HepG2 (cell line): ENCODE results near the gene MTMR3. TPM values are rescaled to one million over a fixed set of nuclear protein-coding genes. Genes with fewer than 3 reads are reported as not detected.

Experiments
- CTCF ChIP-seq: sonication (generic); formaldehyde crosslinking; IDR thresholded peaks from 2 replicates; pipeline ENCODE4 v1.5.0; 2020; ENCODE audit warnings: mild to moderate bottlenecking, missing genetic modification reagents, moderate library complexity
- ELK4 ChIP-seq: sonication (generic); formaldehyde crosslinking; IDR thresholded peaks from 2 replicates; pipeline ENCODE4 v1.9.0; 2021; ENCODE audit warnings: missing genetic modification reagents, borderline replicate concordance
- ESRRA ChIP-seq: sonication (generic); formaldehyde crosslinking; IDR thresholded peaks from 2 replicates; pipeline ENCODE4 v1.5.1; 2020; ENCODE audit warnings: mild to moderate bottlenecking, low read depth, missing genetic modification reagents
- JUN ChIP-seq: sonication (generic); formaldehyde crosslinking; IDR thresholded peaks from 2 replicates; pipeline ENCODE4 v1.4.0; 2020; ENCODE audit warnings: mild to moderate bottlenecking, missing genetic modification reagents
- KDM5A ChIP-seq: fragments of 200-600 bp; sonication (generic); IDR thresholded peaks from 2 replicates; pipeline ENCODE4 v1.7.0; 2018; ENCODE audit warnings: antibody characterized with exemption, mild to moderate bottlenecking, low read length, borderline replicate concordance
- KLF9 ChIP-seq: IDR thresholded peaks from 2 replicates; pipeline ENCODE4 v1.6.1; 2016; ENCODE audit warnings: low read depth
- NFATC3 ChIP-seq: sonication (generic); formaldehyde crosslinking; IDR thresholded peaks from 2 replicates; pipeline ENCODE4 v1.5.1; 2020; ENCODE audit warnings: mild to moderate bottlenecking, missing genetic modification reagents
- PPARG ChIP-seq: conservative IDR thresholded peaks from 2 replicates; pipeline ENCODE4 v1.6.1; 2016; ENCODE audit warnings: missing biosample characterization, missing genetic modification reagents
- SP1 ChIP-seq, 2 experiments: fragments of 450-650 bp in 1 of 2; sonication (generic) in 1 of 2; formaldehyde crosslinking in 1 of 2; IDR thresholded peaks; 2 replicates each; pipeline versions ENCODE4 v1.4.0 to v1.6.1; 2016 to 2020; ENCODE audit warnings: missing genetic modification reagents in 1 of 2
- TBP ChIP-seq: sonication (generic); formaldehyde crosslinking; IDR thresholded peaks from 2 replicates; pipeline ENCODE4 v1.5.0; 2020; ENCODE audit warnings: missing genetic modification reagents
- TEAD2 ChIP-seq: sonication (generic); formaldehyde crosslinking; IDR thresholded peaks from 2 replicates; pipeline ENCODE4 v1.9.0; 2021; ENCODE audit warnings: missing genetic modification reagents
- TP53 ChIP-seq: sonication (generic); formaldehyde crosslinking; conservative IDR thresholded peaks from 2 replicates; pipeline ENCODE4 v1.4.0; 2020; ENCODE audit warnings: missing genetic modification reagents
- ZBTB44 ChIP-seq: sonication (generic); formaldehyde crosslinking; IDR thresholded peaks from 2 replicates; pipeline ENCODE4 v1.4.0; 2020; ENCODE audit warnings: missing genetic modification reagents
- ZKSCAN5 ChIP-seq: sonication (generic); formaldehyde crosslinking; IDR thresholded peaks from 2 replicates; pipeline ENCODE4 v1.5.1; 2020; ENCODE audit warnings: mild to moderate bottlenecking, missing genetic modification reagents
- ZNF281 ChIP-seq: sonication (generic); formaldehyde crosslinking; IDR thresholded peaks from 2 replicates; pipeline ENCODE4 v1.4.0; 2020; ENCODE audit warnings: missing genetic modification reagents, borderline replicate concordance
- ZNF33A ChIP-seq: sonication (generic); formaldehyde crosslinking; IDR thresholded peaks from 2 replicates; pipeline ENCODE4 v1.5.1; 2020; ENCODE audit warnings: missing genetic modification reagents, mild to moderate bottlenecking, moderate library complexity, borderline replicate concordance
- ZNF382 ChIP-seq: sonication (generic); formaldehyde crosslinking; IDR thresholded peaks from 2 replicates; pipeline ENCODE4 v1.5.0; 2020; ENCODE audit warnings: missing genetic modification reagents, mild to moderate bottlenecking, borderline replicate concordance
- ZNF629 ChIP-seq: sonication (generic); formaldehyde crosslinking; conservative IDR thresholded peaks from 2 replicates; pipeline ENCODE4 v1.5.0; 2020; ENCODE audit warnings: missing genetic modification reagents
- ZNF784 ChIP-seq: sonication (generic); formaldehyde crosslinking; IDR thresholded peaks from 2 replicates; pipeline ENCODE4 v1.5.1; 2020; ENCODE audit warnings: missing genetic modification reagents, mild to moderate bottlenecking, borderline replicate concordance
- ZSCAN20 ChIP-seq: sonication (generic); formaldehyde crosslinking; IDR thresholded peaks from 2 replicates; pipeline ENCODE4 v1.4.0; 2020; ENCODE audit warnings: missing genetic modification reagents, mild to moderate bottlenecking, borderline replicate concordance
- polyA plus RNA-seq, 8 experiments: library from polyadenylated mRNA; depleted of rRNA in 3 of 8; stranded (reverse) in 7 of 8; unstranded in 1 of 8; fragments of >200 nt; fragmentation: Illumina TruSeq in 4 of 8; extraction: Trizol in 4 of 8; gene quantifications; 2 replicates each; pipeline versions ENCODE4 v1.2.1 to v1.2.3, GENCODE V29; 2011 to 2016; ENCODE audit warnings: low read depth in 4 of 8, missing spikeins in 1 of 8, mixed read lengths in 1 of 8; ENCODE audit not compliant: insufficient read depth in 1 of 8
- total RNA-seq, 5 experiments: library from RNA; depleted of rRNA; stranded (reverse); fragments of >200 nt; fragmentation: Illumina TruSeq; extraction: Trizol; gene quantifications; 2 replicates each; pipeline ENCODE4 v1.2.3, GENCODE V29; 2016; ENCODE audit warnings: low read depth in 1 of 5

MTMR3 gene
- total and polyA plus RNA-seq, 2 of the 13 experiments (the other 11 are each of a cell fraction or from before 2014, with no cell fraction given), result 12.6 to 24.8 TPM

- TF ChIP-seq ESRRA (CRISPR knock-in tag) (no peak), KLF9 (no peak), PPARG (CRISPR knock-in tag) (no peak), ZNF33A (CRISPR knock-in tag) (no peak), SP1 (IDR thresholded peaks at IDR 0.05) (no peak), SP1 (CRISPR knock-in tag; IDR thresholded peaks at IDR 0.05) (peak; percentile 63), TBP (CRISPR knock-in tag) (no peak), NFATC3 (CRISPR knock-in tag) (no peak), ZNF629 (CRISPR knock-in tag) (no peak), ZSCAN20 (CRISPR knock-in tag) (no peak), JUN (CRISPR knock-in tag) (no peak), ZBTB44 (no peak), CTCF (CRISPR knock-in tag) (peak; percentile 54), ELK4 (CRISPR knock-in tag) (no peak), ZNF281 (0 out of 2 replicates have a peak, but pooled peaks have one; percentile 21), ZKSCAN5 (CRISPR knock-in tag) (no peak), ZNF382 (CRISPR knock-in tag) (no peak), ZNF784 (CRISPR knock-in tag) (no peak), TEAD2 (CRISPR knock-in tag) (no peak), TP53 (CRISPR knock-in tag) (no peak), KDM5A (peak; percentile 60; the same call in 1 of the 2 replicates)
Measured at GRCh38 chr22:29883045-29883774, at the start of gene MTMR3 (continued).
